Stimulated activated CD4-positive, alpha-beta T cell treated with anti-CD3 and anti-CD28 coated beads, Interleukin-12 subunit alpha, Interleukin-12 subunit beta, amount 100 ng/mL, for 24 hours (primary cell): Measurements from ENCODE around the gene AARS1.
"Not testable (repeated sequence)": the region's sequence is repeated elsewhere in the genome, so short reads cannot be mapped to it uniquely, and the experiment has no call there.

Experiments
- DNase-seq, 2 experiments: peaks; one replicate each; pipeline ENCODE4 v3.0.0-alpha.2; 2020; ENCODE audit warnings: low read depth in 2 of 2

Gene AARS1

GRCh38 chr16:70289229-70290094, at the start of gene AARS1:
Gene AARS1, minus strand, starts transcription at chr16:70289506. Its CDS starts 6,743 bp downstream, at chr16:70282763.
- DNase-seq: peak; percentile 91 to 92

GRCh38 chr16:70337814-70338213, 48.5 kb upstream of the AARS1 start:
- no peak for DNase-seq

GRCh38 chr16:70332728-70333127, 43.4 kb upstream of the AARS1 start:
- DNase-seq: not testable (repeated sequence)

GRCh38 chr16:70331588-70332358, 42.5 kb upstream of the AARS1 start:
- no peak for DNase-seq

GRCh38 chr16:70331091-70331490, 41.8 kb upstream of the AARS1 start:
- DNase-seq: no peak

- DNase-seq: no peak
Measured at GRCh38 chr16:70324998-70325747, 35.9 kb upstream of the AARS1 start.

- no peak for DNase-seq
Measured at GRCh38 chr16:70320121-70320520, 30.8 kb upstream of the AARS1 start.

- not testable (repeated sequence) for DNase-seq
Measured at GRCh38 chr16:70307726-70308125, 18.4 kb upstream of the AARS1 start.

- no peak for DNase-seq
Measured at GRCh38 chr16:70306880-70307279, 17.6 kb upstream of the AARS1 start.

- no peak for DNase-seq
Measured at GRCh38 chr16:70304892-70305448, 15.7 kb upstream of the AARS1 start.

- no peak for DNase-seq
Measured at GRCh38 chr16:70302745-70303144, 13.4 kb upstream of the AARS1 start.

GRCh38 chr16:70301121-70301520, 11.8 kb upstream of the AARS1 start:
- DNase-seq: no peak

- DNase-seq: peak; percentile 21 to 50
Measured at GRCh38 chr16:70298988-70299938, 10.0 kb upstream of the AARS1 start, which contains the start of gene DDX19B. Gene DDX19B, plus strand, starts transcription at chr16:70299186. Its CDS starts 112 bp downstream, at chr16:70299298.

- DNase-seq: no peak
Measured at GRCh38 chr16:70295634-70296033, 6.3 kb upstream of the AARS1 start.

GRCh38 chr16:70294385-70295025, 5.2 kb upstream of the AARS1 start:
- no peak for DNase-seq

GRCh38 chr16:70292148-70292547, 2.8 kb upstream of the AARS1 start:
- not testable (repeated sequence) for DNase-seq

- no peak for DNase-seq
Measured at GRCh38 chr16:70290949-70291519, 1.7 kb upstream of the AARS1 start.

GRCh38 chr16:70287304-70287971, 1.9 kb downstream of the AARS1 start:
- DNase-seq: not testable (repeated sequence)

GRCh38 chr16:70276392-70276791, 12.9 kb downstream of the AARS1 start:
- no peak for DNase-seq
